Mesendoderm (in vitro differentiated cells): ENCODE results near the gene TRMT61A.

Source experiments
- DNase-seq: peaks from one replicate; pipeline ENCODE4 v3.0.0; 2013
- H2AK5ac ChIP-seq: 2 replicates; pipeline ENCODE4 v1.6.1; 2013; ENCODE audit warnings: low read length, inconsistent platforms
- H2BK120ac ChIP-seq: 2 replicates; pipeline ENCODE4 v1.6.1; 2013; ENCODE audit warnings: low read depth, mild to moderate bottlenecking, low read length, moderate library complexity, mixed read lengths
- H2BK15ac ChIP-seq: replicated peaks from 2 replicates; pipeline ENCODE4 v1.6.1; 2013; ENCODE audit warnings: low read depth, mild to moderate bottlenecking, moderate library complexity
- H2BK5ac ChIP-seq: 2 replicates; pipeline ENCODE4 v1.6.1; 2013; ENCODE audit warnings: low read length, inconsistent platforms
- H3K18ac ChIP-seq: 2 replicates; pipeline ENCODE4 v1.6.1; 2013; ENCODE audit warnings: mild to moderate bottlenecking, low read length, mixed read lengths
- H3K23ac ChIP-seq: one replicate; pipeline ENCODE4 v1.6.1; 2013; ENCODE audit warnings: low read length
- H3K27ac ChIP-seq: 2 replicates; pipeline ENCODE4 v1.5.1; 2013; ENCODE audit warnings: low read depth, mild to moderate bottlenecking, inconsistent platforms, low read length, moderate library complexity
- H3K27me3 ChIP-seq: 2 replicates; pipeline ENCODE4 v1.6.1; 2013; ENCODE audit warnings: low read length, control low read depth, mild to moderate bottlenecking, inconsistent platforms; ENCODE audit not compliant: insufficient read depth, poor library complexity
- H3K36me3 ChIP-seq: 2 replicates; pipeline ENCODE4 v1.6.1; 2013; ENCODE audit warnings: low read length, inconsistent platforms; ENCODE audit not compliant: control insufficient read depth, insufficient read depth
- H3K4ac ChIP-seq: one replicate; pipeline ENCODE4 v1.6.1; 2013; ENCODE audit warnings: low read depth, mild to moderate bottlenecking, low read length, moderate library complexity
- H3K4me1 ChIP-seq: 2 replicates; pipeline ENCODE4 v1.6.1; 2013; ENCODE audit warnings: low read depth, low read length, inconsistent platforms; ENCODE audit not compliant: control insufficient read depth
- H3K4me2 ChIP-seq: 2 replicates; pipeline ENCODE4 v1.6.1; 2013; ENCODE audit warnings: low read length
- H3K4me3 ChIP-seq: 2 replicates; pipeline ENCODE4 v1.5.1; 2013; ENCODE audit warnings: mild to moderate bottlenecking, low read length
- H3K56ac ChIP-seq: one replicate; pipeline ENCODE4 v1.6.1; 2013; ENCODE audit warnings: low read length
- H3K79me1 ChIP-seq: 2 replicates; pipeline ENCODE4 v1.6.1; 2013; ENCODE audit warnings: low read length, inconsistent platforms
- H3K79me2 ChIP-seq: 2 replicates; pipeline ENCODE4 v1.6.1; 2013; ENCODE audit warnings: mild to moderate bottlenecking, low read length; ENCODE audit not compliant: control insufficient read depth, insufficient read depth
- H3K9ac ChIP-seq: 2 replicates; pipeline ENCODE4 v1.6.1; 2013; ENCODE audit warnings: low read length, inconsistent platforms
- H4K5ac ChIP-seq: one replicate; pipeline ENCODE4 v1.6.1; 2013; ENCODE audit warnings: low read length
- H4K8ac ChIP-seq: one replicate; pipeline ENCODE4 v1.6.1; 2013; ENCODE audit warnings: low read depth, mild to moderate bottlenecking, control low read depth, low read length, moderate library complexity
- WGBS: extraction: QIAGEN DNeasy Blood & Tissue Kit; methylation state at CpG from one replicate; pipeline ENCODE4 v1.1.7; 2013; ENCODE audit warnings: low lambda C conversion rate, missing lambda C conversion rate; ENCODE audit not compliant: insufficient coverage; ENCODE audit errors: extremely low coverage; 5-methylcytosine and 5-hydroxymethylcytosine counted together

The TRMT61A gene

GRCh38 chr14:103499709-103500108 is 29.3 kb upstream of the TRMT61A start:
- Histone ChIP-seq H3K56ac (no peak overlapping the region), H3K36me3 (peaks cover 10% of the 10 kb centered on the region), H3K4me3 (no peak overlapping the region), H2BK120ac (no peak overlapping the region), H3K18ac (no peak overlapping the region), H3K79me1 (no peaks in the 10 kb centered on the region), H3K4ac (no peak overlapping the region), H4K5ac (no peak overlapping the region), H3K4me1 (no peaks in the 10 kb centered on the region), H4K8ac (no peak overlapping the region), H2AK5ac (no peak overlapping the region), H3K9ac (no peak overlapping the region), H3K4me2 (no peak overlapping the region), H3K23ac (no peak overlapping the region), H2BK5ac (no peak overlapping the region), H3K27me3 (no peaks in the 10 kb centered on the region), H3K79me2 (no peaks in the 10 kb centered on the region), H2BK15ac (no peak overlapping the region), H3K27ac (no peak overlapping the region)
- WGBS, result no CpG with 5 or more reads among the region's 10 CpGs
- no peak for DNase-seq

DNA sequence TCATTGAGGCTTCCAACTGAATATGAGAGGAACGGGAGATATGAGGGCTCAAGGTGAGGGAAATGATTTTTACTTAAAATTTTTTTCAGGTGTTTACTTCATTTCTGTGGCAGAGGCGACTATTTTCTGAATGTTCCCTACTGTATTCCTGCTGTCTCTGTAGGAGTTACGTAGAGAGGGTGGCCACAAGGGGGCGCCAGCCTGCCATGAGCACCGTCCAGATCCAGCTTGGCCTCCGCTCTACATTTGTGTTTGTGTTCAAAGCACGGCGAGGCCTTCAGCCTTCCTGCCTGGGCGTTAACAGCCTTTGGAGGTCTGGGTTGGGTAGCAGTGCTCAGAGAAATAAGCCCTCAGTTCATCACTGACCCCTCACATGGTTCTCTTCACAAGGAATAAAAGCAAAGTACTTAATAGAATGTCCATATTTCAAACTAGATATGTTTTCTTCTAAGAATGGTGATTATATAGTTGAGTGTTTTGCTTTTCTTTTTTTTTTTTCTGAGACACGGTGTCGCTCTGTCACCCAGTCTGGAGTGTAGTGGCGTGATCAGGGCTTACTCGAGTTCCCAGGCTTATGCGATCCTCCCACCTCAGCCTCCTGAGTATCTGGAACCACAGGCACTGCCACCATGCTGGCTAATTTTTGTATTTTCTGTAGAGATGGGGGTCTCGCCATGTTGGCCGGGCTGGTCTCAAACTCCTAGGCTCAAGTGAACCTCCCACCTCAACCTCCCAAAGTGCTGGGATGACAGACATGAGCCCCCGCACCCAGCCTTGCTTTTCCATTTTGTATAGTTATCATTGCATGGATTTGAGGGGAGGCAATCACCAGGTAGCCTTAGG is 28.6 kb upstream of the TRMT61A start:
- no peak overlapping the region for H4K8ac ChIP-seq
- no peak overlapping the region for H3K9ac ChIP-seq
- no peak overlapping the region for H2BK5ac ChIP-seq
- no peaks in the 10 kb centered on the region for H3K79me1 ChIP-seq
- no peaks in the 10 kb centered on the region for H3K27me3 ChIP-seq
- DNase-seq, result peak; percentile 86
- no CpG with 5 or more reads among the region's 17 CpGs for WGBS
- H3K79me2 ChIP-seq, result no peaks in the 10 kb centered on the region
- peaks cover 12% of the 10 kb centered on the region for H3K36me3 ChIP-seq
- no peak overlapping the region for H2BK120ac ChIP-seq
- no peak overlapping the region for H3K56ac ChIP-seq
- no peak overlapping the region for H2BK15ac ChIP-seq
- H3K4me1 ChIP-seq, result no peaks in the 10 kb centered on the region
- H3K27ac ChIP-seq, result no peak overlapping the region
- H2AK5ac ChIP-seq, result no peak overlapping the region
- no peak overlapping the region for H4K5ac ChIP-seq
- no peak overlapping the region for H3K18ac ChIP-seq
- no peak overlapping the region for H3K4ac ChIP-seq
- no peak overlapping the region for H3K4me3 ChIP-seq
- H3K23ac ChIP-seq, result no peak overlapping the region
- no peak overlapping the region for H3K4me2 ChIP-seq

DNA sequence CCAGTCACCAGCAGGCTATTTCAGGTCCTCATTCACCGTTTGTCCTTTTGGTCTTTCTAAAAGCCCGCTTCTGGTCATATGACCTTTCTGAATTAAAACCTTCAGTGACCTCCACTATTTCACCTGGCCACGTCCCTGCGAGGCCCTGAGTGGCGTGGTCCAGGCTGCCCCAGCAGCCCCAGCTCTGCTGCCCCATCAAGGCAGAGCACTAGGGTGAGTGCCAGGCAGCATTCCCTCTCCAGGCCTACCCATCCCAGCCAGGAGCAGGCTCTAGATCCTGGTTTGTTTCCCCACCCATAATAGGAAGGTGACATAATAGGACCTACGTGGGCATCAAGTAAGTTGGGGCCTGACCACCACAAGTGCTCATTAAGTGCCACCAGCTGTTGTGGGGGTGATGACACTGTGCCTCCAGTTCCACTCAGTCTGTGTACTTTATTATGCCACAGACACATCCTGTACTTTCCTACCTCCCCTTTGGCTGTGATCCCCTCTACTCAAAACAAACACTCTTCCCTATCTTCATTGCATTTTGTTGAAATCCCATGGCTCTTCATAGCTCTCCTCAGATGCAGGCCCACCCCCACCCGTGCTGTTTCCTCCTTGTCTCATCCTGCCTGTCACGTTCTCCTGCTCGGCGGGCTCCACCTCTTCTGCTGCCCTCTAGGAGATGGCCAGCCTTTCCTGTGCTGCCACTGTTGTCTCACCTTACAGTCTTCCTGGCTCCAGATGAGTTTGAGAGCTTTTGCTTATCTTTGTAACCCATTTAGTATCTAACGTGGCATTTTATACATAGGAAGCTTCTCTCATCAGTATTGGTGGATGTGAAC is 27.7 kb upstream of the TRMT61A start:
- no peak overlapping the region for H3K56ac ChIP-seq
- no peak overlapping the region for H3K27ac ChIP-seq
- H4K5ac ChIP-seq, result no peak overlapping the region
- H3K79me1 ChIP-seq, result no peaks in the 10 kb centered on the region
- H3K23ac ChIP-seq, result no peak overlapping the region
- no peak overlapping the region for H3K4me3 ChIP-seq
- H3K4me2 ChIP-seq, result no peak overlapping the region
- no CpG with 5 or more reads among the region's 11 CpGs for WGBS
- H3K4me1 ChIP-seq, result no peaks in the 10 kb centered on the region
- no peak overlapping the region for H2BK5ac ChIP-seq
- no peak overlapping the region for H4K8ac ChIP-seq
- no peaks in the 10 kb centered on the region for H3K27me3 ChIP-seq
- H3K36me3 ChIP-seq, result peaks cover 10% of the 10 kb centered on the region
- H3K9ac ChIP-seq, result no peak overlapping the region
- H2BK120ac ChIP-seq, result no peak overlapping the region
- H3K79me2 ChIP-seq, result no peaks in the 10 kb centered on the region
- no peak overlapping the region for H3K4ac ChIP-seq
- H2BK15ac ChIP-seq, result no peak overlapping the region
- no peak for DNase-seq
- H2AK5ac ChIP-seq, result no peak overlapping the region
- H3K18ac ChIP-seq, result no peak overlapping the region

GRCh38 chr14:103501921-103502669 is 26.9 kb upstream of the TRMT61A start:
- WGBS, result no CpG with 5 or more reads among the region's 9 CpGs
- H2BK5ac ChIP-seq, result no peak overlapping the region
- H2BK120ac ChIP-seq, result no peak overlapping the region
- H3K27ac ChIP-seq, result no peak overlapping the region
- no peak overlapping the region for H3K4me3 ChIP-seq
- H4K8ac ChIP-seq, result no peak overlapping the region
- no peaks in the 10 kb centered on the region for H3K79me2 ChIP-seq
- no peaks in the 10 kb centered on the region for H3K27me3 ChIP-seq
- no peak overlapping the region for H3K4ac ChIP-seq
- H4K5ac ChIP-seq, result no peak overlapping the region
- no peaks in the 10 kb centered on the region for H3K79me1 ChIP-seq
- no peak for DNase-seq
- H3K18ac ChIP-seq, result no peak overlapping the region
- H3K56ac ChIP-seq, result no peak overlapping the region
- H3K36me3 ChIP-seq, result peaks cover 10% of the 10 kb centered on the region
- no peak overlapping the region for H3K9ac ChIP-seq
- no peak overlapping the region for H3K23ac ChIP-seq
- no peak overlapping the region for H2BK15ac ChIP-seq
- no peak overlapping the region for H2AK5ac ChIP-seq
- H3K4me2 ChIP-seq, result no peak overlapping the region
- no peaks in the 10 kb centered on the region for H3K4me1 ChIP-seq

DNA sequence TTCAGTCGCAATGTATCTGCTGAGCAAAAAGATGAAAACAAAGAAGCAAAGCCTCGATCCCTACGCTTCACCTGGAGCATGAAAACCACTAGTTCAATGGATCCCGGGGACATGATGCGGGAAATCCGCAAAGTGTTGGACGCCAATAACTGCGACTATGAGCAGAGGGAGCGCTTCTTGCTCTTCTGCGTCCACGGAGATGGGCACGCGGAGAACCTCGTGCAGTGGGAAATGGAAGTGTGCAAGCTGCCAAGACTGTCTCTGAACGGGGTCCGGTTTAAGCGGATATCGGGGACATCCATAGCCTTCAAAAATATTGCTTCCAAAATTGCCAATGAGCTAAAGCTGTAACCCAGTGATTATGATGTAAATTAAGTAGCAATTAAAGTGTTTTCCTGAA is 26.1 kb upstream of the TRMT61A start:
- Histone ChIP-seq H3K36me3 (peaks cover 10% of the 10 kb centered on the region), H3K56ac (no peak overlapping the region), H4K5ac (no peak overlapping the region), H3K4ac (no peak overlapping the region), H3K18ac (no peak overlapping the region), H3K9ac (no peak overlapping the region), H3K4me1 (no peaks in the 10 kb centered on the region), H3K4me3 (no peak overlapping the region), H2BK15ac (no peak overlapping the region), H3K23ac (no peak overlapping the region), H3K4me2 (no peak overlapping the region), H3K27me3 (no peaks in the 10 kb centered on the region), H3K79me2 (no peaks in the 10 kb centered on the region), H2BK120ac (no peak overlapping the region), H2BK5ac (no peak overlapping the region), H4K8ac (no peak overlapping the region), H2AK5ac (no peak overlapping the region), H3K79me1 (no peaks in the 10 kb centered on the region), H3K27ac (no peak overlapping the region)
- no peak for DNase-seq
- WGBS, result no CpG with 5 or more reads among the region's 18 CpGs
